ENCODE measurements around the gene PRXL2B. TPM values are rescaled to one million over a fixed set of nuclear protein-coding genes. Genes with fewer than 3 reads are reported as not detected.

PRXL2B gene
- total and polyA plus RNA-seq, 2 experiments from 2014 or later, result 25.5 to 44.0 TPM

DNA sequence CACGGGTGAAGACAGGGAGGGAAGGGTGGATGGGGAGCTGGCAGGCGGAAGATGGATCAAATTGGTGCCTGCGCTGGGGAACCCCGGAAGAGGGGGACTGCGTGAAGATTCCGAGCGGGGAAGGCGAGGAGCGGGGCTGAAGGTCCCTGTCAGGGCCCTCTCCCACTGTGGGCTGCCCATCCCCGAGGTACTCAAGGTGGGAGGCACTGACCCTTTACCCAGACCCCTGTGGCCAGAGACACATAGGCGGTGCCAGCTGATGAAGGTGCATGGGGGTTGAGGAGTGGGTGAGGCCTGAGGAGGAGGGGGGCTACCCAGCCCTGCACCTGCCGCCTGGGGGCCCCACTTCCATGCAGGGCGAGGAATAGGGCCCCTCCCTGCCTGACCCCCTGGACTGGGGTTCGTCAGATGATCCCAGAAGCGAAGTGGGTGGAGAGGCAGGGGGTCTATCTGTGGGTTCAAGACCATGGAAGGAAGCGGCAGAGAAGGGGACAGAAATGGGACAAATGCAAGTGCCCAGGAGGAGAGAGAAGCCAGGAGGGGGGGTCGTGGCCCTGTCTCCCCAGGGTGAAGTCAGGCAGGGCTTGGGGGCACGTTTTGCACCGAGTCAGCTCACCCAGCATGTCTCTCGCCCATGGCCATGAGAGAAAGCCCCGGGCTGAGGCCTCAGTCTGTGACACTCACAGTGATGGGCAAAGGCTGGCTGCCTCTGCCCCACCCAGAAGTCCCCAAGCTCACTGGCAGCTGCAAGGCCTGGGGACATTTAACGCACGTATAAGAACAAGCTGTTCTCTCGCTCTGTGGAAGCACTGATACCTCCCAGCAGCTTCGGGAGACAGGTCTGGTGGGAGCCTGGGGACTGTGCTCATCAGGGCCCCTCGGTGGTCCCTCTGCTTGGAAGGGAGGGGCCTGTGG is 53.3 kb downstream of the PRXL2B start:
- ATAC-seq, result no peak

DNA sequence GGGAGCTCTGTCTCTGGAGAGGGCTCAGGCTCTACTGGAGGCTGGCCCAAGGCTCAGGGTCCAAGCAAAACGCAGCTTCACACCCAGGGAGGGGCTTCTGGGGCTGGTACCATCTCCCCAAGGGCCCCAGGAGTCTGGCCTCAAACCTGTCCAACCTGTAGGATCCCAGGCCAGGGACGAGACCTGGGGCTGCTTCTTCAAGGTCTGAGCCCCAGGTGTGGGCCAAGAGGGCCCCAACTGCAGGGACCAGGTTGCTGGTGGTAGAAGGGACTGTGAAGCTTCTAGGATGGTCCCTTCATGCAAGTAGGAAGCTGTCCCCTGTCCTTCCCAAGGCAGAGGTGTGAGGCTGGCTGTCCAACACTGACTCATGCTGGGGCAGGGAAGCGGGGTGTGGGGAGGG is 54.0 kb downstream of the PRXL2B start:
- H3K36me3 Mint-ChIP-seq (ENCODE audit: low read depth), result peaks cover 17% of the 10 kb centered on the region
- Histone ChIP-seq H3K4me2 (no peak overlapping the region), H3K27ac (ENCODE audit: low read depth) (no peak overlapping the region), H3K4me3 (no peak overlapping the region), H3K79me2 (replicated peaks; ENCODE audit: insufficient read depth) (no peaks in the 10 kb centered on the region), H3K9me2 (ENCODE audit: insufficient read depth) (no peaks in the 10 kb centered on the region), H2AFZ (no peak overlapping the region), H4K20me1 (replicated peaks; ENCODE audit: insufficient read depth) (0 out of 2 replicates have a peak, but pooled peaks cover 2% of the 10 kb centered on the region), H3K36me3 (ENCODE audit: insufficient read depth) (no peaks in the 10 kb centered on the region), H3K27me3 (ENCODE audit: insufficient read depth) (peaks cover 22% of the 10 kb centered on the region), H3K4me1 (ENCODE audit: insufficient read depth) (no peaks in the 10 kb centered on the region; the same call in 1 of the 2 replicates), H3F3A (replicated peaks; ENCODE audit: low read depth) (no peaks in the 10 kb centered on the region)
- DNase-seq (ENCODE audit: low spot score) (no peak), ATAC-seq (no peak)
- H3K9me3 Mint-ChIP-seq, result peaks cover 33% of the 10 kb centered on the region
- H3K27ac Mint-ChIP-seq, result no peak overlapping the region
- peaks cover 28% of the 10 kb centered on the region for H3K27me3 Mint-ChIP-seq (ENCODE audit: insufficient read depth, low read depth, poor library complexity)
- no peak overlapping the region for H3K4me3 Mint-ChIP-seq
- peaks cover 2% of the 10 kb centered on the region; the same call in 1 of the 3 replicates for H3K4me1 Mint-ChIP-seq
- TF ChIP-seq EZH2phosphoT487 (IDR thresholded peaks at IDR 0.05; ENCODE audit: unreplicated experiment) (no peak), ZNF331 (CRISPR knock-in tag; IDR thresholded peaks at IDR 0.05; ENCODE audit: low read depth) (no peak), POLR2AphosphoS5 (IDR thresholded peaks at IDR 0.05; ENCODE audit: low read depth) (no peak), ZNF114 (CRISPR knock-in tag; IDR thresholded peaks at IDR 0.05) (no peak), NANOG (IDR thresholded peaks at IDR 0.05; ENCODE audit: borderline replicate concordance) (no peak), CREB1 (CRISPR knock-in tag; IDR thresholded peaks at IDR 0.05; ENCODE audit: low read depth) (no peak)
- TF ChIP-seq, protein P1, sequence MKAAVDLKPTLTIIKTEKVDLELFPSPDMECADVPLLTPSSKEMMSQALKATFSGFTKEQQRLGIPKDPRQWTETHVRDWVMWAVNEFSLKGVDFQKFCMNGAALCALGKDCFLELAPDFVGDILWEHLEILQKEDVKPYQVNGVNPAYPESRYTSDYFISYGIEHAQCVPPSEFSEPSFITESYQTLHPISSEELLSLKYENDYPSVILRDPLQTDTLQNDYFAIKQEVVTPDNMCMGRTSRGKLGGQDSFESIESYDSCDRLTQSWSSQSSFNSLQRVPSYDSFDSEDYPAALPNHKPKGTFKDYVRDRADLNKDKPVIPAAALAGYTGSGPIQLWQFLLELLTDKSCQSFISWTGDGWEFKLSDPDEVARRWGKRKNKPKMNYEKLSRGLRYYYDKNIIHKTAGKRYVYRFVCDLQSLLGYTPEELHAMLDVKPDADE (IDR thresholded peaks at IDR 0.05), result no peak
- TF ChIP-seq, protein P2, sequence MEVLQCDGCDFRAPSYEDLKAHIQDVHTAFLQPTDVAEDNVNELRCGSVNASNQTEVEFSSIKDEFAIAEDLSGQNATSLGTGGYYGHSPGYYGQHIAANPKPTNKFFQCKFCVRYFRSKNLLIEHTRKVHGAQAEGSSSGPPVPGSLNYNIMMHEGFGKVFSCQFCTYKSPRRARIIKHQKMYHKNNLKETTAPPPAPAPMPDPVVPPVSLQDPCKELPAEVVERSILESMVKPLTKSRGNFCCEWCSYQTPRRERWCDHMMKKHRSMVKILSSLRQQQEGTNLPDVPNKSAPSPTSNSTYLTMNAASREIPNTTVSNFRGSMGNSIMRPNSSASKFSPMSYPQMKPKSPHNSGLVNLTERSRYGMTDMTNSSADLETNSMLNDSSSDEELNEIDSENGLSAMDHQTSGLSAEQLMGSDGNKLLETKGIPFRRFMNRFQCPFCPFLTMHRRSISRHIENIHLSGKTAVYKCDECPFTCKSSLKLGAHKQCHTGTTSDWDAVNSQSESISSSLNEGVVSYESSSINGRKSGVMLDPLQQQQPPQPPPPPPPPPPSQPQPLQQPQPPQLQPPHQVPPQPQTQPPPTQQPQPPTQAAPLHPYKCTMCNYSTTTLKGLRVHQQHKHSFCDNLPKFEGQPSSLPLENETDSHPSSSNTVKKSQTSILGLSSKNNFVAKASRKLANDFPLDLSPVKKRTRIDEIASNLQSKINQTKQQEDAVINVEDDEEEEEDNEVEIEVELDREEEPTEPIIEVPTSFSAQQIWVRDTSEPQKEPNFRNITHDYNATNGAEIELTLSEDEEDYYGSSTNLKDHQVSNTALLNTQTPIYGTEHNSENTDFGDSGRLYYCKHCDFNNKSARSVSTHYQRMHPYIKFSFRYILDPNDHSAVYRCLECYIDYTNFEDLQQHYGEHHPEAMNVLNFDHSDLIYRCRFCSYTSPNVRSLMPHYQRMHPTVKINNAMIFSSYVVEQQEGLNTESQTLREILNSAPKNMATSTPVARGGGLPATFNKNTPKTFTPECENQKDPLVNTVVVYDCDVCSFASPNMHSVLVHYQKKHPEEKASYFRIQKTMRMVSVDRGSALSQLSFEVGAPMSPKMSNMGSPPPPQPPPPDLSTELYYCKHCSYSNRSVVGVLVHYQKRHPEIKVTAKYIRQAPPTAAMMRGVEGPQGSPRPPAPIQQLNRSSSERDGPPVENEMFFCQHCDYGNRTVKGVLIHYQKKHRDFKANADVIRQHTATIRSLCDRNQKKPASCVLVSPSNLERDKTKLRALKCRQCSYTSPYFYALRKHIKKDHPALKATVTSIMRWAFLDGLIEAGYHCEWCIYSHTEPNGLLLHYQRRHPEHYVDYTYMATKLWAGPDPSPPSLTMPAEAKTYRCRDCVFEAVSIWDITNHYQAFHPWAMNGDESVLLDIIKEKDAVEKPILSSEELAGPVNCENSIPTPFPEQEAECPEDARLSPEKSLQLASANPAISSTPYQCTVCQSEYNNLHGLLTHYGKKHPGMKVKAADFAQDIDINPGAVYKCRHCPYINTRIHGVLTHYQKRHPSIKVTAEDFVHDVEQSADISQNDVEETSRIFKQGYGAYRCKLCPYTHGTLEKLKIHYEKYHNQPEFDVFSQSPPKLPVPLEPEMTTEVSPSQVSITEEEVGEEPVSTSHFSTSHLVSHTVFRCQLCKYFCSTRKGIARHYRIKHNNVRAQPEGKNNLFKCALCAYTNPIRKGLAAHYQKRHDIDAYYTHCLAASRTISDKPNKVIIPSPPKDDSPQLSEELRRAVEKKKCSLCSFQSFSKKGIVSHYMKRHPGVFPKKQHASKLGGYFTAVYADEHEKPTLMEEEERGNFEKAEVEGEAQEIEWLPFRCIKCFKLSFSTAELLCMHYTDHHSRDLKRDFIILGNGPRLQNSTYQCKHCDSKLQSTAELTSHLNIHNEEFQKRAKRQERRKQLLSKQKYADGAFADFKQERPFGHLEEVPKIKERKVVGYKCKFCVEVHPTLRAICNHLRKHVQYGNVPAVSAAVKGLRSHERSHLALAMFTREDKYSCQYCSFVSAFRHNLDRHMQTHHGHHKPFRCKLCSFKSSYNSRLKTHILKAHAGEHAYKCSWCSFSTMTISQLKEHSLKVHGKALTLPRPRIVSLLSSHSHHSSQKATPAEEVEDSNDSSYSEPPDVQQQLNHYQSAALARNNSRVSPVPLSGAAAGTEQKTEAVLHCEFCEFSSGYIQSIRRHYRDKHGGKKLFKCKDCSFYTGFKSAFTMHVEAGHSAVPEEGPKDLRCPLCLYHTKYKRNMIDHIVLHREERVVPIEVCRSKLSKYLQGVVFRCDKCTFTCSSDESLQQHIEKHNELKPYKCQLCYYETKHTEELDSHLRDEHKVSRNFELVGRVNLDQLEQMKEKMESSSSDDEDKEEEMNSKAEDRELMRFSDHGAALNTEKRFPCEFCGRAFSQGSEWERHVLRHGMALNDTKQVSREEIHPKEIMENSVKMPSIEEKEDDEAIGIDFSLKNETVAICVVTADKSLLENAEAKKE (CRISPR knock-in tag; IDR thresholded peaks at IDR 0.05), result no peak

More for the DNA sequence above, 53.3 kb downstream of the PRXL2B start:
- no peak overlapping the region for H3K4me3 Mint-ChIP-seq
- Histone ChIP-seq H3K4me2 (no peak overlapping the region), H3K4me1 (ENCODE audit: insufficient read depth) (no peaks in the 10 kb centered on the region; the same call in 1 of the 2 replicates), H3K27ac (ENCODE audit: low read depth) (no peak overlapping the region), H3K36me3 (ENCODE audit: insufficient read depth) (no peaks in the 10 kb centered on the region), H3K4me3 (no peak overlapping the region), H3F3A (replicated peaks; ENCODE audit: low read depth) (no peaks in the 10 kb centered on the region), H3K79me2 (replicated peaks; ENCODE audit: insufficient read depth) (no peaks in the 10 kb centered on the region), H4K20me1 (replicated peaks; ENCODE audit: insufficient read depth) (0 out of 2 replicates have a peak, but pooled peaks cover 2% of the 10 kb centered on the region), H3K27me3 (ENCODE audit: insufficient read depth) (peaks cover 22% of the 10 kb centered on the region), H2AFZ (no peak overlapping the region), H3K9me2 (ENCODE audit: insufficient read depth) (no peaks in the 10 kb centered on the region)
- peaks cover 32% of the 10 kb centered on the region for H3K9me3 Mint-ChIP-seq
- no peak for DNase-seq (ENCODE audit: low spot score)
- peaks cover 27% of the 10 kb centered on the region for H3K27me3 Mint-ChIP-seq (ENCODE audit: insufficient read depth, low read depth, poor library complexity)
- TF ChIP-seq EZH2phosphoT487 (IDR thresholded peaks at IDR 0.05; ENCODE audit: unreplicated experiment) (no peak), NANOG (IDR thresholded peaks at IDR 0.05; ENCODE audit: borderline replicate concordance) (no peak)
- H3K36me3 Mint-ChIP-seq (ENCODE audit: low read depth), result peaks cover 17% of the 10 kb centered on the region
- no peak overlapping the region for H3K27ac Mint-ChIP-seq
- H3K4me1 Mint-ChIP-seq, result peaks cover 2% of the 10 kb centered on the region; the same call in 1 of the 3 replicates
